WTC11 (cell line): ENCODE results near the gene CTIF. TPM values are rescaled to one million over a fixed set of nuclear protein-coding genes. Genes with fewer than 3 reads are reported as not detected.

Source experiments
- ATAC-seq: fragments of 200-7000 bp; cut with Tn5 transposase; 2 replicates; pipeline ENCODE4 v1.10.0; 2021; ENCODE audit warnings: mild to moderate bottlenecking, moderate library complexity
- CTCF ChIA-PET: fragments of 300-600 bp; sonication (Branson Sonifier 250); formaldehyde crosslinking; loops from one replicate; lab custom pipeline; 2021; ENCODE audit warnings: antibody characterized with exemption; lab: Charles Lee
- POLR2A ChIA-PET: fragments of 350-600 bp; sonication (Branson Sonifier 250); formaldehyde crosslinking; loops from one replicate; lab custom pipeline; 2021; ENCODE audit warnings: antibody characterized with exemption; lab: Charles Lee
- DNase-seq: peaks from one replicate; pipeline ENCODE4 v3.0.0; 2021; ENCODE audit warnings: low spot score
- H3K27ac Mint-ChIP-seq: 2 replicates; pipeline ENCODE4 v1.8.0; 2021; ENCODE audit warnings: mixed read lengths
- H3K27me3 Mint-ChIP-seq: 2 replicates; pipeline ENCODE4 v1.8.0; 2021; ENCODE audit warnings: low read depth, mild to moderate bottlenecking, moderate library complexity, mixed read lengths
- H3K36me3 Mint-ChIP-seq: 2 replicates; pipeline ENCODE4 v1.8.0; 2021; ENCODE audit warnings: mixed read lengths
- H3K4me1 Mint-ChIP-seq: 2 replicates; pipeline ENCODE4 v1.8.0; 2022; ENCODE audit warnings: mixed read lengths
- H3K4me3 Mint-ChIP-seq: 2 replicates; pipeline ENCODE4 v1.8.0; 2021; ENCODE audit warnings: mild to moderate bottlenecking, moderate library complexity, mixed read lengths
- H3K9me3 Mint-ChIP-seq: 2 replicates; pipeline ENCODE4 v1.8.0; 2021; ENCODE audit warnings: mixed read lengths
- ARID4B ChIP-seq: sonication (generic); formaldehyde crosslinking; IDR thresholded peaks from 2 replicates; pipeline ENCODE4 v1.8.0; 2023; ENCODE audit warnings: missing genetic modification reagents, mild to moderate bottlenecking, borderline replicate concordance
- ATF3 ChIP-seq: sonication (generic); formaldehyde crosslinking; conservative IDR thresholded peaks from 2 replicates; pipeline ENCODE4 v1.8.1; 2022; ENCODE audit warnings: mild to moderate bottlenecking, missing genetic modification reagents
- CDX4 ChIP-seq: fragments of 250-450 bp; sonication (Bioruptor Pico); IDR thresholded peaks from 2 replicates; pipeline ENCODE4 v1.9.0; 2021; ENCODE audit warnings: moderate library complexity, mild to moderate bottlenecking, inconsistent platforms, borderline replicate concordance
- EMX1 ChIP-seq: fragments of 250-450 bp; sonication (Bioruptor Pico); IDR thresholded peaks from 2 replicates; pipeline ENCODE4 v1.8.0; 2021; ENCODE audit warnings: mild to moderate bottlenecking
- ESRRA ChIP-seq: sonication (generic); formaldehyde crosslinking; IDR thresholded peaks from 2 replicates; pipeline ENCODE4 v1.8.1; 2022; ENCODE audit warnings: mild to moderate bottlenecking, missing genetic modification reagents, borderline replicate concordance
- FOXJ3 ChIP-seq: sonication (generic); formaldehyde crosslinking; IDR thresholded peaks from 2 replicates; pipeline ENCODE4 v1.9.0; 2021; ENCODE audit warnings: missing genetic modification reagents, mild to moderate bottlenecking, borderline replicate concordance
- GABPB1 ChIP-seq: sonication (generic); formaldehyde crosslinking; IDR thresholded peaks from 2 replicates; pipeline ENCODE4 v1.8.1; 2023; ENCODE audit warnings: mild to moderate bottlenecking, missing genetic modification reagents
- KAT7 ChIP-seq: sonication (generic); formaldehyde crosslinking; IDR thresholded peaks from 2 replicates; pipeline ENCODE4 v1.8.1; 2023; ENCODE audit warnings: missing genetic modification reagents, mild to moderate bottlenecking, borderline replicate concordance
- MAX ChIP-seq: sonication (generic); formaldehyde crosslinking; IDR thresholded peaks from 2 replicates; pipeline ENCODE4 v1.8.0; 2022; ENCODE audit warnings: mild to moderate bottlenecking, missing genetic modification reagents
- NFE2L1 ChIP-seq: sonication (generic); formaldehyde crosslinking; IDR thresholded peaks from 2 replicates; pipeline ENCODE4 v1.8.1; 2023; ENCODE audit warnings: missing genetic modification reagents
- NR1H2 ChIP-seq: sonication (generic); formaldehyde crosslinking; IDR thresholded peaks from 2 replicates; pipeline ENCODE4 v1.9.0; 2021; ENCODE audit warnings: mild to moderate bottlenecking, moderate library complexity, missing genetic modification reagents
- NR2C2 ChIP-seq: sonication (generic); formaldehyde crosslinking; IDR thresholded peaks from 2 replicates; pipeline ENCODE4 v1.8.0; 2022; ENCODE audit warnings: mild to moderate bottlenecking, missing genetic modification reagents
- NR3C1 ChIP-seq: sonication (generic); formaldehyde crosslinking; conservative IDR thresholded peaks from 2 replicates; pipeline ENCODE4 v1.8.1; 2023; ENCODE audit warnings: low read depth, mild to moderate bottlenecking, missing genetic modification reagents
- OVOL2 ChIP-seq: fragments of 250-450 bp; sonication (Bioruptor Pico); IDR thresholded peaks from 2 replicates; pipeline ENCODE4 v1.9.0; 2021; ENCODE audit warnings: mild to moderate bottlenecking, borderline replicate concordance
- PRDM15 ChIP-seq: sonication (generic); formaldehyde crosslinking; IDR thresholded peaks from 2 replicates; pipeline ENCODE4 v1.8.0; 2022; ENCODE audit warnings: missing genetic modification reagents
- SMAD3 ChIP-seq: sonication (generic); formaldehyde crosslinking; IDR thresholded peaks from 2 replicates; pipeline ENCODE4 v1.8.0; 2022; ENCODE audit warnings: missing genetic modification reagents, mild to moderate bottlenecking, borderline replicate concordance
- USF2 ChIP-seq: sonication (generic); formaldehyde crosslinking; IDR thresholded peaks from 2 replicates; pipeline ENCODE4 v1.8.1; 2023; ENCODE audit warnings: mild to moderate bottlenecking, missing genetic modification reagents, moderate library complexity
- ZBTB43 ChIP-seq: sonication (generic); formaldehyde crosslinking; IDR thresholded peaks from 2 replicates; pipeline ENCODE4 v1.8.1; 2023; ENCODE audit warnings: mild to moderate bottlenecking, missing genetic modification reagents
- ZNF121 ChIP-seq: sonication (generic); formaldehyde crosslinking; IDR thresholded peaks from 2 replicates; pipeline ENCODE4 v1.8.0; 2023; ENCODE audit warnings: missing genetic modification reagents
- ZNF219 ChIP-seq: sonication (generic); formaldehyde crosslinking; IDR thresholded peaks from 2 replicates; pipeline ENCODE4 v1.8.0; 2023; ENCODE audit warnings: missing genetic modification reagents, mild to moderate bottlenecking, borderline replicate concordance
- ZNF263 ChIP-seq: sonication (generic); formaldehyde crosslinking; IDR thresholded peaks from 2 replicates; pipeline ENCODE4 v1.8.1; 2022; ENCODE audit warnings: low read depth, mild to moderate bottlenecking, moderate library complexity, missing genetic modification reagents
- ZNF423 ChIP-seq: fragments of 250-450 bp; sonication (Bioruptor Pico); IDR thresholded peaks from 2 replicates; pipeline ENCODE4 v2.1.2; 2022; ENCODE audit warnings: mild to moderate bottlenecking, moderate library complexity
- total RNA-seq: library from RNA; stranded (reverse); gene quantifications from 3 replicates; pipeline ENCODE4 v1.2.3, GENCODE V29; 2021

The CTIF gene
- total RNA-seq, 1 experiment from 2014 or later: 28.5 TPM

- no peak for TF ChIP-seq ATF3 (CRISPR knock-in tag)
- TF ChIP-seq GABPB1 (CRISPR knock-in tag): no peak
- TF ChIP-seq OVOL2 (CRISPR knock-in tag): no peak
These were observed 144.8 kb downstream of the CTIF start (continued) for GRCh38 chr18:48683661-48684060.

GRCh38 chr18:48687346-48688042 lies 148.7 kb downstream of the CTIF start:
- H3K27me3 Mint-ChIP-seq: no peaks in the 10 kb centered on the region
- H3K36me3 Mint-ChIP-seq: no peaks in the 10 kb centered on the region
- DNase-seq: no peak
- ChIA-PET POLR2A (no interaction called here), CTCF (interaction anchor here (1.5 kb wide), 1 partner anchor 23 kb away, joined by 4 read pairs; no protein-coding TSS in a partner anchor)
- no peak overlapping the region for H3K4me3 Mint-ChIP-seq
- H3K27ac Mint-ChIP-seq: no peak overlapping the region
- no peaks in the 10 kb centered on the region for H3K4me1 Mint-ChIP-seq
- no peak for ATAC-seq
- TF ChIP-seq CDX4 (CRISPR knock-in tag): no peak
- no peak for TF ChIP-seq ESRRA (CRISPR knock-in tag)
- no peak for TF ChIP-seq FOXJ3 (CRISPR knock-in tag)
- no peak for TF ChIP-seq NR3C1 (CRISPR knock-in tag)
- no peak for TF ChIP-seq SMAD3 (CRISPR knock-in tag)
- TF ChIP-seq EMX1 (CRISPR knock-in tag): no peak
- no peak for TF ChIP-seq PRDM15 (CRISPR knock-in tag)
- no peak for TF ChIP-seq NR2C2
- TF ChIP-seq USF2 (CRISPR knock-in tag): no peak
- TF ChIP-seq ZNF263 (CRISPR knock-in tag): no peak
- peaks cover 10% of the 10 kb centered on the region; the same call in 1 of the 2 replicates for H3K9me3 Mint-ChIP-seq

GRCh38 chr18:48688961-48689360 lies 150.1 kb downstream of the CTIF start:
- Mint-ChIP-seq H3K27ac (no peak overlapping the region), H3K4me3 (no peak overlapping the region), H3K4me1 (no peaks in the 10 kb centered on the region), H3K27me3 (no peaks in the 10 kb centered on the region), H3K36me3 (no peaks in the 10 kb centered on the region), H3K9me3 (peaks cover 10% of the 10 kb centered on the region; the same call in 1 of the 2 replicates)
- CTCF ChIA-PET: no interaction called here
- no peak for DNase-seq
- no peak for ATAC-seq
- POLR2A ChIA-PET: no interaction called here
- TF ChIP-seq KAT7 (CRISPR knock-in tag) (no peak), NFE2L1 (CRISPR knock-in tag) (no peak), ZBTB43 (CRISPR knock-in tag) (no peak), ZNF121 (CRISPR knock-in tag) (no peak), ARID4B (no peak), ZNF219 (CRISPR knock-in tag) (no peak), NR1H2 (CRISPR knock-in tag) (no peak), ZNF423 (CRISPR knock-in tag) (no peak), MAX (no peak)
